ENCODE data around the gene RBMS1. TPM values are rescaled to one million over a fixed set of nuclear protein-coding genes. Genes with fewer than 3 reads are reported as not detected.

The RBMS1 gene, protein sequence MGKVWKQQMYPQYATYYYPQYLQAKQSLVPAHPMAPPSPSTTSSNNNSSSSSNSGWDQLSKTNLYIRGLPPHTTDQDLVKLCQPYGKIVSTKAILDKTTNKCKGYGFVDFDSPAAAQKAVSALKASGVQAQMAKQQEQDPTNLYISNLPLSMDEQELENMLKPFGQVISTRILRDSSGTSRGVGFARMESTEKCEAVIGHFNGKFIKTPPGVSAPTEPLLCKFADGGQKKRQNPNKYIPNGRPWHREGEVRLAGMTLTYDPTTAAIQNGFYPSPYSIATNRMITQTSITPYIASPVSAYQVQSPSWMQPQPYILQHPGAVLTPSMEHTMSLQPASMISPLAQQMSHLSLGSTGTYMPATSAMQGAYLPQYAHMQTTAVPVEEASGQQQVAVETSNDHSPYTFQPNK
- total RNA-seq (ENCODE audit: low replicate concordance): 70.2 and 170 TPM in 2 replicates

DNA sequence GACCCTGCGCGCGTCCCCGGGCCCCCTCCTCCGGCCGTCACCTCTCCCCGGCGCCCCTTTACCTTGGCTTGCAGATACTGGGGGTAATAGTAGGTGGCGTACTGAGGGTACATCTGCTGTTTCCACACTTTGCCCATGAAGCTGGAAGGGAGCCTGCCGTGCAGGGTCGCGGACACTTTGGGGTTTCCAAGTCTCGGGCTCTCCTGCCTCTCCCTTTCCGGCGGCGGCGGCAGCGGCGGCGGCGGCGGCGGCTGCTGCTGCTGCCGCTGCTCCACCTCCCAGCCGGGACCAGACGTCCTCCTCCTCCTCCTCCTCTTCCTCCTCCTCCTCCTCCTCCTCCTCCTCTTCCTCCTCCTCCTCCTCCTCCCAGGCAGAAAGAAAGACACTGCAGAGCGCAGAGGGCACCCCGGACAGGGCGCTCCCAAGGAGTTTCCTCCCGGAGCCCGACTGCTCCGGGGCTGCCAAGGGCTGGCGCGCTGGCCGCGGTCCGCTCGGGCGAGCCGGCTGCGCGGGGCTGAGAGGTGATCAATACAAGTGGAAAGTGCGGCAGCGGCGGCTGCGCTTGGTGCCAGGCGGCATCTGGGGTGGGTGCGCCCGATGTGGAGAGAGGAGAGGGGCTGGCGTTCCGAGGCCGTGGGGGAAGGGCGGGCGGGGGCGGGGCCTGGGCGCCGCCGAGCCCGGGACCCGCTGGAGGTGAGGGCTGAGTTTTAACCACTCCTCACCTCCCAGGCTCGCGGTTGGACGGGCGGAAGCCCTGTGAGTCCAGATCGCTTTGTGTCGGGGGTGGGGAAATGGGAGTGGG lies at the start of gene RBMS1:
RBMS1 (minus strand) TSS at position 581 of the 802 bp plus-strand sequence; CDS start at position 137, 444 bp downstream.
- peak; percentile 69 for DNase-seq (ENCODE audit: low read depth)
- H3K4me3 ChIP-seq (ENCODE audit: low read depth, low read length): peak within 1 kb of the TSS; percentile 75
- TF ChIP-seq, protein P1, sequence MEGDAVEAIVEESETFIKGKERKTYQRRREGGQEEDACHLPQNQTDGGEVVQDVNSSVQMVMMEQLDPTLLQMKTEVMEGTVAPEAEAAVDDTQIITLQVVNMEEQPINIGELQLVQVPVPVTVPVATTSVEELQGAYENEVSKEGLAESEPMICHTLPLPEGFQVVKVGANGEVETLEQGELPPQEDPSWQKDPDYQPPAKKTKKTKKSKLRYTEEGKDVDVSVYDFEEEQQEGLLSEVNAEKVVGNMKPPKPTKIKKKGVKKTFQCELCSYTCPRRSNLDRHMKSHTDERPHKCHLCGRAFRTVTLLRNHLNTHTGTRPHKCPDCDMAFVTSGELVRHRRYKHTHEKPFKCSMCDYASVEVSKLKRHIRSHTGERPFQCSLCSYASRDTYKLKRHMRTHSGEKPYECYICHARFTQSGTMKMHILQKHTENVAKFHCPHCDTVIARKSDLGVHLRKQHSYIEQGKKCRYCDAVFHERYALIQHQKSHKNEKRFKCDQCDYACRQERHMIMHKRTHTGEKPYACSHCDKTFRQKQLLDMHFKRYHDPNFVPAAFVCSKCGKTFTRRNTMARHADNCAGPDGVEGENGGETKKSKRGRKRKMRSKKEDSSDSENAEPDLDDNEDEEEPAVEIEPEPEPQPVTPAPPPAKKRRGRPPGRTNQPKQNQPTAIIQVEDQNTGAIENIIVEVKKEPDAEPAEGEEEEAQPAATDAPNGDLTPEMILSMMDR (IDR thresholded peaks at IDR 0.05; ENCODE audit: insufficient read depth, low read length): no peak

DNA sequence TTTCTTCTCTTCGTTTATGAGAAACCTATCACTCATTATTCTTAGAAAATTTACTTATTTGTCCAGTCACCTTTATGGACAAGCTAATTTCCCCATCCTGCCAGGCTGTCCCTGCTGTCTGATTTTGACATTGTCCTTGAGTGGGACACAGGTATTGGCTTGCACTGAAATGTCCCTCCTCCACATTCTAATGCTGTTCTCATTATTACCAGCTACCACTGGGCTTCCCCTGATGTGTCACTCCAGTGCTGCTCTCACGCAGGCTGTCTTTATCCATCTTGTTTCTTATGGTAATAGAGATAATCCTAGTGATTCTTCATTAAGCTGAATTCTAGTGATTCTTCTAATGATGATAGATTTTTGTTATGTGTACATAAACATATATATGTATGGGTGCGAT lies 48.1 kb upstream of the RBMS1 start:
- TF ChIP-seq, protein P1 (IDR thresholded peaks at IDR 0.05; ENCODE audit: insufficient read depth, low read length): no peak
- no peak overlapping the region for H3K4me3 ChIP-seq (ENCODE audit: low read depth, low read length)
- no peak for DNase-seq (ENCODE audit: low read depth)

DNA sequence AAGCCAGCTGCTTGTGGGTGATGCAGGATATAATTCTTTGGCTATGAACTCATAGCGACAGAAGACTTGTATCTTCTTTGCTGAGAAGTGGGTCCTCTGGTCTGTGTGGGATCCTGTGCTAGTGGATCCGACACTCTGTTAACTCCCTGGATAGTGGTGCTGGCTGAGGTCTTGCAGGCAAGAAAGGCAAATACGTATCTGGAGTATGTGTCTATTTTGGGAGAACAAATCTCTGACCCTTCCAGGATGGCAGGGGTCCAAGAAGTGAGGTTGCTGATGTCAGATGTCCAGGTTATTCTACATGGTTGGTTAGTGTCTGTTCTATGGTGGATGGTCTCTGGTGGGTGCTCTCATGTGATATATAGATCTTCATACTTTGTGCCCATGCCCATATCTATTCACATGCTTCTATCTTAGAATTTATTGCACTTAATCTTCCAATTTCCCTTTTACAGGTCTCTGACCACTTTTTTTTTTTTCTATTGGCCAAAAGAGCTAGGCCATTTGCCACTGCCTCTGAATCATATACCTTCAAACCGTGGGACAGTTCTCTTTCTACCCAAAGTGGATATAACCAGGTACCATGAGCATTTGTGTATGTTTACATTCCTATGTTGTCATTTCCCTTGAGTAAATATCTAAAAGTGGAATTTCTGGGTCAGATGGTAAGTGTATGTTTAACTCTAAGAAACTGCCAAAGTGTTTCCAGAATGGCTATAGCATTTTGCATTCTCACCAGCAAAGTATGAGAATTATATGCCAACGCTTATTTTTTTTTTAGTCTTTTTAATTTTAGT lies 45.1 kb upstream of the RBMS1 start:
- TF ChIP-seq, protein P1 (IDR thresholded peaks at IDR 0.05; ENCODE audit: insufficient read depth, low read length): no peak
- no peak overlapping the region for H3K4me3 ChIP-seq (ENCODE audit: low read depth, low read length)
- no peak for DNase-seq (ENCODE audit: low read depth)

DNA sequence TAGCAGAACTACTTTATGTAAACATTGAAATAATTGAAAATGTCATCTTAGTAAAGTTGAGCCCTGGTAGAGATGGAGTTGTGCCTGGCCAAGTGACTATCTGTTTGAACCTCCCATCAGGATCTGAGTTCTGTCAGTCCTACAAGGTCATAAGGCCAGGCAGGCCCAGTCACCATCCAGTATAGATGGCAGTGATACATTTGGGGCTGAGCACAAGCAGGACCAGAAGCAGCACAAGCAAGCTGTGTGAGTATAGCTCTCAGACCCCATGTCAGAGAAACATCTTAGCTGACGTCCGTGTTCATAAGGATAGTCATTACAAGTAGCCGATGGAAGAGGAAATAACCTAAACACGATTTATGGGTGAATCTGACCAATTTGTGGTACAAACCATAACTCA lies 44.5 kb upstream of the RBMS1 start:
- TF ChIP-seq, protein P1 (IDR thresholded peaks at IDR 0.05; ENCODE audit: insufficient read depth, low read length): no peak
- no peak overlapping the region for H3K4me3 ChIP-seq (ENCODE audit: low read depth, low read length)
- DNase-seq (ENCODE audit: low read depth): no peak

DNA sequence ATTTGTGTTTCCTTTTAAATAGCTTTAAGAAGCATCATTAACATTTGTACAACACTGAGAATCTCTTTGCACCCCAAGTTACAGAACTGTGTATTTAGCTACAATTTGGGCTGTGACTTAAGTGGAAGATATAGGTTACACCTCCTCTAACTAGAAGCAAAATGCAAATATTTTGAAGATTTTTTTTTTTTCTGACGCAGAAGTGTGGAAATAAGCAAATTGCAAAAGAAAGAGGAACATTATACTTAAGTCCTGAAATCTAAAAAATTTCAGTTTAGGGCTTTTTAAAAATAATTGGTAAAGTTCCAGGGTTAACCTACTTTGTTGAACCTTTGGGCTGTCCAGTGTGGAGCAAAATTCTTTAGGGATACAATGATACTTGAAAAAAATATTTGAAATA lies 41.4 kb upstream of the RBMS1 start:
- DNase-seq (ENCODE audit: low read depth): no peak
- TF ChIP-seq, protein P1 (IDR thresholded peaks at IDR 0.05; ENCODE audit: insufficient read depth, low read length): no peak

DNA sequence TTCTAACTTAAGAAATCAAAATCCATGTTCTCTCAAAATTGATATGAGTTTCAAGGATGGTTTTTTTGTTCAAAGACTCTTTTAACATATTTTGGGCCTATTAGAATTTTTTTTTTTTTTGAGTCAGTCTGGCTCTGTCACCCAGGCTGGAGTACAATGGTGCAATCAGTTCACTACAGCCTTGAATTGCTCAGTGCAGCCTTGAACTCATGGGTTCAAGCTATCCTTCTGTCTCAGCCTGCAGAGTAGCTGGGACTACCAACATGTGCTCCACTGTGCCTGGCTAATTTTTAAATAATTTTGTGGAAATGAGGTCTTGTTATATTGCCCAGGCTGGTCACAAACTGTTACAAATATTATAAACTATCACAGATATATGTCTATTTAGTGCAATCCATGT lies 40.6 kb upstream of the RBMS1 start:
- DNase-seq (ENCODE audit: low read depth): no peak
- TF ChIP-seq, protein P1 (IDR thresholded peaks at IDR 0.05; ENCODE audit: insufficient read depth, low read length): no peak

More for the DNA sequence above, 41.4 kb upstream of the RBMS1 start:
- H3K4me3 ChIP-seq (ENCODE audit: low read depth, low read length): no peak overlapping the region

More for the DNA sequence above, 40.6 kb upstream of the RBMS1 start:
- H3K4me3 ChIP-seq (ENCODE audit: low read depth, low read length): no peak overlapping the region

Data from fibroblast of the aortic adventitia (primary cell).